ENCODE results near the gene ANKS3. TPM values are rescaled to one million over a fixed set of nuclear protein-coding genes. Genes with fewer than 3 reads are reported as not detected.

ANKS3 gene
- total RNA-seq, 1 experiment from 2014 or later, result 27.2 TPM

DNA sequence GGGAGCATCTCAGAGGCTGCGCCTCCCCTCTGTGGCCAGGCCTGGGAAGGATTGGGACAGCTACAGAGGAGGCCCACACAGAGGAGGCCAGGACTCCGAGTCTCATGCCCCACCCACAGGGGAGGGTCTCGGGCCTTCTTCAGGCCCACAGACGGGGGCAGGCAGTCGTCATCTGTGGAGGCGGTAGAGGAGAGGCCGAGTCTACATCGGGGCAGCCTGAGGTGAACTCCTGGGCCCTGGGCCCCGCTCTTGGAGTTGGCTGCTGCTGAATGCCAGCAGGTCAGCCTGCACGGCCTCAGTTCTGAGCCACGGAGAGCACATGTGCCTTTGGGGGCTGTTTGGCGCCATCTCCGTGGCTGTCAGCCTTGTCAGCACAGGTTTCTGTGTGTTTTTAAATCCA is 48.8 kb downstream of the ANKS3 start:
- no peak for DNase-seq (ENCODE audit: low spot score)

DNA sequence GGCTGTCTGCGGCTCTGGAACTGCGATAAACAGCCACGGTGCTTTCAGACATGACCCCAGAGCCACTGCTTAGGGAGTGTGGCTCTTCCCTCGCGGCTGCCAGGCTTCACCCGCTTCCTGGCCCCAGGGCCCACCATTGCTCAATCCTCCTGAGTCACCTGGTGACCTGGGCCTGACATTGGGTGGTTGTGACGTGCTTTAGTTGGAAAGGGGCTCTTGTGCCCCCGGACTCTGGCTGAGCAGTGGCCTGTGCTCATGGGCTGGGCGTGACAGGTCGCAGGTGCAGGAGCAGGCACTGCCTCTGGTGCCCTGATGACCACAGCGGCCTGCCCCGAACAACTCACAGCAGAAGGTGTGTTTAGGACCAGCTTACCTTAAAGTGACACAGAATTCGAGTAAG is 49.3 kb downstream of the ANKS3 start:
- DNase-seq (ENCODE audit: low spot score), result no peak

DNA sequence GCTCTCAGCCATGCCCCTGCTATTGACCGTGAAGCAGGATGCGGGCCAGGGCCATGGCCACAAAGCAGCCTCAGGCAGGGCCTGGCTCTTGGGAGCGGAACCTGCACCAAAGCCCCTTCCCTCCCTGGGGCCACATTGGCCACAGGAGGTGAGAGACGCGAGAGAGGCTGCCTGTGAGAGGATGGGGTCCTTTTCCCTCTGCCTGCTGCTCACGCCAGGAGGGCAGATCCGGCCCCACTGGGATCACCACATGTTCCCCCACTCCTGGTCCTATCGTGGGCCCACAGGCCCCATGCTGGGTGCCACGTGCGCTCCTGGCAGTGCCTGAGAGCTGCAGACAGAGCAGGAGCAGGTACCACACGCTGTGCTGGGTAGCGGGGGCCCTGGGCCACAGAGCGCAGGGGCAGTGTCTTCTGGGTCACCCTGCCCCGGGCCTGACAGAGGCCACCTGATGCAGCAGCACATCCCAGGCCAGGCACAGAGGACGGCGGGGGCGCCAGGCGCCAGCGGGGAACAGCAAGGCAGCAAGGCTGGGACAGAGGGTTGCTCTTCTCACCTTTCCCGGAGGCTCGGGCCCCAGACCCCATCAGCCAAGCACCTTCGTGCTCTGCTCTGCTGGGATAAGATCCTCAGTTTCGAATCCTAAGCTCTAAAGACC is 49.9 kb downstream of the ANKS3 start:
- DNase-seq (ENCODE audit: low spot score), result no peak

DNA sequence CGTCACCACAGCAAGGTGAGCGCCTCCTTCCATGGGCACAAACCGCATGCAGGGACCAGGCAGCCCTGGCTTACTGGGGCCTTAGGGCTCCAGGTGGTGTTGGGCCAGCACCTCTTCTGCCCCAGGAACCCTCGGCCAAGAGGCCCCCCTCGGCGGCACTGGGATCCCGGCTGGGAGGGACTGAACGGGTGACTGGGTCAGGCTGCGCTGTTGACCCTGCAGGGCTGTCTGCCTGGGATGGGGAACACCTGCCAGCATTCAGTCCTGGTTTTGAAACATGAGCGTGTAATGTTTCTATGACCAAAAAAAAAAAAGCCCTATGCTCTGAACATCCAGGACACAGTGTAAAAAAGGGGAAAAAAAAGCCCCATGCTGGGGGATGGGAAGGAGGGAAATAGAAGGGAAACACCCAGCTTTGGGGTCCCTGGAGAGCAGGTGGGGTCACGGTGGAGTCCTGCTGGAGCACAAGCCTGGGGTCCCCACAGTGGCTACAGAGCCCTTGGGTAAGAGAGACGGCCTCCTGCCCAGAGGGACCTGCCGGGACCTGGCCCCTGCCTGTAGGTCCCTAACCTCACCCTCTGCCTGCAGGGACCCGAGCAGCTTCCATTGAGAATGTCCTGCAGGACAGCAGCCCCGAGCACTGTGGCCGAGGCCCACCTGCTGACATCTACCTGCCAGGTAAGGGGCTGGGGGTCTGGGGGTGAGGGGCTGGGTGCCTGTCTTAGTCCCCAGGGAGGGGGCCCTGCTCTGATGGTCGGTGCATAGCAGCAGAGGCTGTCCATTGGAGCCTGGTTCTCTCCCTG is 50.6 kb downstream of the ANKS3 start:
- no peak for DNase-seq (ENCODE audit: low spot score)

DNA sequence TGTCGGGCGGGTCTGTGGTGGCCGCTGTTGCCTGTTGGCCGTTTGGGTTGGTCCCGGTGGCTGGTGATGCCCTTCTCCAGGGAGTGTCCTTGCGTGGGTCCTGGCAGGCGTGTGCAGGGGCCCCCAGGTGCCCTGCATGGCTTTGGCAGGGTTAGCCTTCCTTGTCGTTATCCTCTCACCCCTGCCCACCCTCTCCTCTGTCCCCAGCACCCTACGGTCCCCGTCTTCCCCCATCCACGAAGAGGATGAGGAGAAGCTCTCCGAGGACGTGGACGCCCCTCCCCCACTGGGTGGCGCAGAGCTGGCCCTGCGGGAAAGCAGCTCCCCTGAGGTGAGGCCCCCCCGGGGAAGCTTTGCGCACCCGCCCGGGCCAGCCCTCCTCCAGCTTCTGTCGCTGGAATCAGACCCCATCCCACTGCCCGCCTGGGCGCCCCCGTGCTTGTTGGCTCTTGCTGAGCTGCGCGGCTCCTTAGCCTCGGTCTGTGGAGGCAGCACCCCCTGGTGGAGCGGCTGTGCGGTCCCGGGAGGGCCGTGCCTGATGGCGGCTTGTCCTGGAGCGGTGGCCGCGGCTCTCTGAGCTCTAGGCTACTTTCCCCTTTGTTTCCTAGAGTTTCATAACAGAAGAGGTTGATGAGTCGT is 51.3 kb downstream of the ANKS3 start:
- DNase-seq (ENCODE audit: low spot score), result peak; percentile 25

DNA sequence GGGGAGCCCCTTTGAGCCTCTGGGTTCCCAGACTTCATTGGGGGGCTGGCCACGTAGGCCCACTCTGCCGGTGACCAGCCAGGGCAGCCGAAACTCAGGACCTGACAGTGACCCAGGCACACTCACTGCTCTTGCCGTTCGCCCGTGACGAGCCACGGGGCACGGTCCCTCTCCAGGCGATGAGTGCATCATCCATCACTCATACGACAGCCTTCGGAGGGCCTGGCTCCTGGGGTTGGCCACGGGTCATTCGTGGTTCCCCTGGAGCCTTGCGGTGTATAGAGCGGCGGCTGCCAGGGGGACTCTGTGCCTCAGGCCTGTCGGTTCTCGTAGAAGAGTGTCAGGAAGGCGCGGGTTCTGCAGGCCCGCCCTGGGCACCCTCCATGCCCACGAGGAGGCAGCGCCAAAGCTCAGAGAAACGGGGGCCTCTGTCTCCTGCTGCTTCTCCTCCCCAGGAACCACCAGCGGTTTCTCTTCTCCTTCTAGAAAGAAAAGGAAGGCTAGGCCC is 51.9 kb downstream of the ANKS3 start:
- DNase-seq (ENCODE audit: low spot score), result no peak

DNA sequence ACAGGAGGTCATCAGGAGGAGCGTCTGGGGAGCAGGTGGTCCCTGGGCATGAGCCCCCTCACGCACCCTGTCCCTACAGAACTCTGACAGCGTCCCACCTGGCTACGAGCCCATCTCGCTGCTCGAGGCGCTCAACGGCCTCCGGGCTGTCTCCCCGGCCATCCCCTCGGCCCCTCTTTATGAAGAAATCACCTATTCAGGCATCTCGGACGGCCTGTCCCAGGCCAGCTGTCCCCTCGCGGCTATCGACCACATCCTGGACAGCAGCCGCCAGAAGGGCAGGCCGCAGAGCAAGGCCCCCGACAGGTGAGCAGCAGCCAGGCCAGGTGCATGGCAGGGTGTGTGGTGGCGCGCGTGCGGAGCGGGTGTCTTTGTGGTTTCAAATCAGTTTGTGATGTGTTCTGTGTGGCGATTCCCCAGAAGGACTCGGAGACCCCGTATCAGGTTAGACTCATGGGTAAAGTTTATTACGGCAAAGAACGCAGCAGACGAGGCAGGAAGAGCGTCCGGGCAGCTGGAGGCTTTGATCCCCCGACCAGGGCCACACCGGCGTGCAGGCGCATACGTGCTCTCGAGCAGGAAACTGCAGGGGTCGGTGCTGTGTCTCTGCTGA is 52.5 kb downstream of the ANKS3 start:
- DNase-seq (ENCODE audit: low spot score), result no peak

DNA sequence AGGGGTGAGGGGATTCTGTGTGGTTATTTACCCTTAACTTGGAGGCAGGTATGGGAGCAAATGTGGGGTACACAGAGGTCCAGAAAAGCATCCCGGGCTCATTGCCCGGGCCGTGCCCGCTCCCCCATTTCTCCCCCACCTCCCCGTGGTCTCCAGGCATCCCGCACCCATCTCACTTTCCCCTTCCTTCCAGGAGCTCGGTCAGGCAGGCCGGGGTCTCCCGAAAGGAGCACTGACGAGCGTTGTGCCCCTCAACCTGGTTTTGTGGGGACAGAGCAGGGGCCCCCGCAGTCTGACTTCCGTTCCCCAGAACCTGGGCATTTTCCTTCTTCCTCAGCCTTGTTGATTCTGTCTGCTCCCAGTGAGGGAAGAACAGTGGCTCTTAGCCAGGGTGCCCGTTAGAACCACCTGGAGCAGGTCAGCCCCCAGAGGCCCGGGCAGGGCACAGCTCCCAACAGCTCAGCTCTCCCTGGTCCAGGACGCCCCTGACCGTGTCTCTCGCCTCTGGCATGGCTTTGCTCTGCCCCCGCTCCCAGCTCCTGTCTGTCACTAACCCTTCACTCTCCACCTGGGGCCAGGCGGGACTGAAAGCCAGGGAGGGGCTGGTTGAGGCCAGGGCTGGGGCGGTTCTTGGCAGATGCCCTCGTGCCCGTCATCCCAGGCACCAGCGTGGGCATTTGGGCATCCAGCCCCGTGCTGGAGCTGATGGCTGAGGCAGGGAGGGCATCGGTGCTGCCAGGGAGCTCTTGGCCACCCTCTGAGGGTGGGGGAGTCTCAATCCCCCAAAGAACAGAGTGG is 53.2 kb downstream of the ANKS3 start:
- DNase-seq (ENCODE audit: low spot score), result peak; percentile 36

DNA sequence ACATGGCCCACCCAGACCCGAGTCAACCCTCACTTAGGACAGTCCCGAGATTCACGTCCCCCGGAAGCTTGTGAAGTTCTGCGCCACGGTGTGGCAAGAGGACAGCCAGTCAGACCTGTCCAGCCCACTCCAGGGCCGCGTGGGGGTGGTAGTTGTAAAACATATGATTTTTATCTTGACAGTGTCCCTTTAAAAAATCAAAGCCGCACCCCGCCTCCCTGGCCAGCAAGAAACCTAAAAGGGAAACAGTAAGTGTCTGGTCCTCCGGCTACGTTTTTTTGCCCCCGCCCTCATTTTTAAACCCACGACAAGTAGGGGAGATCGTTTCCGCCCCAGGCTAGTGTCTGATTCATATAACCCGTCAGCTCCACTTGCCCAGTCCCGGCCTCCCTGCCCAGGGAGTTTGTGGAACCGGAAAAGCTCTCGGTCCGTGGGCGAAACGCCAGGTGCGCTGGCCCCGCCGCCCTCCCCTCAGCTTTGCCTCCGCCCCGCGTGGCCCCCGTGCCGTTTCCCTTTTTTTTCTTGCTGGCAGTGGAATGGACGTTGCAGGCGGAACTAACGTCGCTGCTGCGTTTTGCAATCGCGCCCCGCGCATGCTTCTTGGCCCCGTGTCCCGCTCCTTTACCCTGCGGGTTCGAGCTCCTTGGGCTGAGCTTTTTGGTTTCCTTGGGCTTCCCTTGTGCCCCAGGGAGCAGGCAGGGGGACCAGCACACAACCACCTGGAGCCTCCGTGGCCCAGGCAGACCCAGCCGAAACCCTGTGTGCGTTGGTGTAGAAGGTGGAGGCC is 54.0 kb downstream of the ANKS3 start:
- peak; percentile 75 for DNase-seq (ENCODE audit: low spot score)

DNA sequence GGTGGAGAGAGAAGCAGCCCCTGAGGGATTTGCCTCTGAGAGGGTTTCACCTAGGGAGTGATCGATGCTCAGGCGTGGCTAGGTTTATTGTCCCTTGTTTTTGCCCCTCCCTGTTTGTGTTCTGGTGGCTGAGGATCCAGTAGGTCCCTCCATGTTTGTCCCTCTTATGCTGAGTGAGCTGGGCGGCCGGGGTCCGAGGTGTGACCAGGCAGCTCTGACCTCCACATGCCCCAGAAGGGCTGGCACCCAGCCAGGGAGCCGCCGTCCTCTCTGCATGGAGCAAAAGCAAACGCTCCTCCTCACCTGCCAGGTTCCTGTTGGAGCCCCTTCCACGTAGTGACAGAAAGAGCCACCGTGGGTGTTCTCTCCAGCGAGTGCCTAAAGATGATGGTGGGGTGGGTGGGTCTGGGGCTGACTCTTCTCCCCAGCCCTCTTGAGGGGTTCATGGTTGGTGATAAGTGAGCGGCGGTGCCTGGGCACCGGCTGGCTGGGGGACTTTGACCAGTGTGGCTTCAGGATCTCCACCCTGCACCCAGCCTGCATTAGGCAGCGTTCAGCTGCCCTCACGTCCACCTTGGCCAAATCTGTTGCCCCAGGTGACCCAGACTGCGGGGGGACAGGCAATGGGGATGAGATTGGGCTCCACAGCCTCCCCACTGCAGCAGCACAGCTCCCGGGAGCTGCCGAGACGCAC is 54.8 kb downstream of the ANKS3 start:
- DNase-seq (ENCODE audit: low spot score), result peak; percentile 58

DNA sequence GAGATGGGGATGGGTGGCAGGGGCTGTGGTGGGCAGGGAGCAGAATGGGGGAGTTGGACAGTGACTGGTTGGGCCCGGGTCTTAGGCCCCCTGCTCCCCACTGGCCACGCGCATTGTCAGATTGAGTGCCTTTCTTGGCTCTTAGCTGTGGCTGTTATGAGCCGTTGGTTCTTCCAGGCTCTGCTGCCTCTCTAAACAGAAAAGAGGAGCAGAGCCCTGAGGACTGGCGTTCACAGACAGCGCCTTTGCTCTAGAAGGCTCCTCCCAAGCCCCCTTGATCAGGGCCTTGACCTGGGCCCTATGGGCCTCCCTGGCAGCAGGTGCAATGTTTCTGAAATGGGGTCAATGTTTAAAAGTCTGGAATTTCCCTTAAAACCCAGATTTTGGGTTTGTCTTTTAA is 55.5 kb downstream of the ANKS3 start:
- no peak for DNase-seq (ENCODE audit: low spot score)

DNA sequence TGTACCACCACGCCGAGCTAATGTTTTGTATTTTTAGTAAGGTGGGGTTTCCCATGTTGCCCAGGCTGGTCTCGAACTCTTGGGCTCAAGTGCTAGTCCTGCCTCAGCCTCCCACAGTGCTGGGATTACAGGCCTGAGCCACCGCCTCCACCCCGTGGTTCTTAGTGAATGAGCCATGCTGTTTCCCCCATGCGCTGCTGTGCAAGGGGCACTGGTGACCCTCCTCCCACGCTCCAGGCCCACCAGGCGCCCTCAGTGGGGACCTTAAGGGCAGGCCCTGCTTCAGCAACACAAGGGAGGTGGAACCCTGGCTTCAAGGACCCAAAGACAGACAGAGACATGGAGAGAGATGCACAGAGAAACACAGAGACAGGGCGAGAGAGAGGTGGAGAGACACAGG is 56.1 kb downstream of the ANKS3 start:
- DNase-seq (ENCODE audit: low spot score), result no peak

DNA sequence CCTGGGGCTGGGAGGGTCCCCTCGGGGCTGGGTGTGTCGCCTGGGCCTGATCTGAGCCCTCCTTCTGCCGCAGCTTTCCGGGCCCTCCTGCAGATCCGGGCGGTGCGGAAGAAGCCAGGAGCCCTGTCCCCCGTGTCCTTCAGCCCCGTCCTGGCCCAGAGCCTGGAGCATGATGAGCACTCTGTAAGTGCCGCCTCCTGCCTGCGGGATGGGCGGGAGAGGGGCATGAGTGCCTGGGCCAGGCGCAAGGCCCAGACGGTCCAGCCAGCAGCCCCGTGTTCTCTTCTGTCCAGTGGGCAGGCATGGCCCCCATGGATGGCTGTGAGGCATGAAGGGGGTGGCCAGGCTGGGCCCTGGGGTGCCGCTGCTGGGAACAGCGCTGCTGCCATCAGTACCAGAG is 56.7 kb downstream of the ANKS3 start:
- DNase-seq (ENCODE audit: low spot score), result no peak

DNA sequence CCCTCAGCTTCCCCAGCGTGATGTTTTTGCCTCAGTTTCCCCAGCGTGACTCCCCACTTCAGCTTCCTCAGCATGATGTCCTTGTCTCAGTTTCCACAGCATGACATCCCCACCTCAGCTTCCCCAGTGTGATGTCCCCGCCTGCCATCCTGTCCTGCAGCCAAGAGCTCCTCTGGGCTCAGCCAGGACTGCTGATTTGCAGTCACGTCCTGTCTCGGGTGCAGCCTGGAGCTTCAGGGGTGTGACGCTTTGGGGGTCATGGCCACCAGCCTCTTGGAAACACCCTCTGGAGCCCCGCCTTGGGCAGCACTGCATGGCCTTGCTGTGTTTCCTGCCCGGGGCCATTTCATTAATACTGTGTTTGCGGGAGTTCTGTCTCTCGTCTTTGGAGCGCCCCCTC is 57.2 kb downstream of the ANKS3 start:
- DNase-seq (ENCODE audit: low spot score), result no peak

DNA sequence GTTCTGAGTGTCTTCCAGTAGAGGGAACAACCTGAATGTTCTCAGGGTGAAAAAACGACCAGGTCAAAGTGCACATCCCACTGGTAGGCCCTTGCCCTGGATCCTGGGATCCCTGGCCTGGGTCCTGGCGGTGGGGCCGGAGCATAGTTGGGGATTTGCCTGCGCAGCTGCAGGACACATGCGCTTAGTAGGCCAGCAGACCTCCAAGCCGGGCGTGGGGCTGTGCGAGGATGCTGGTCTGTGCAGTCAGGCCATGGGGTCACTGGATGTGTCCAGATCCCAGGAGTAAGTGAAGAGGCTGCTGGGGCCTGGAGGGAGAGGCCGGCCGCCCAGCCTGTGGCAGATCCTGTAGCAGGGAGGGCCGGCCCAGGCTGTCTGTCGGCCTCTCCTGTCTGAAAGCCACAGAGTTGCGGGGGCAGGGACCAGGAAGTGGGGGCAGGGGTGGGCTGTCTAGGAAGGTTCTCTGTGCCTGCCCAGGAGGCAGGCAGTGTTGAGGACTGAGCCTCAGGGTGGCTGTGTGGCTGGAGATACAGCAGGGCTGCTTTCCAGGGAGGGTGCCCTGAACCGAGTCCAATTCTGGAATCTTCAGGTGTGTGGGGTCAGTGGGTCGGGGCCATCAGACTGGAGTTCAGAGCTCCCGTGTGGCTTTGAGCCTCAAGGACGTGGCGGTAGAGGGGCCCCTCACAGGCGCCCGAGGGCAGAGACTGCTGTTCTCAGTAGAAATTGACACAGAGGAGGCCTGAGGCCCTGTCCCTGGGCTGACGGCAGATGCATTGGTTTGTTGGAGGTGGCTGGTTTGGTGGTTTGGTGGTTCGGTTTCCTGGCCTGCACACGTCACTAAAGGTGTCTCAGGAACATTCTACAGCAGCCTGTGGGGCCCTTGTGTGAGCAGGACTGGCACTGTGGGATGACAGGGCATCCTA is 57.9 kb downstream of the ANKS3 start:
- no peak for DNase-seq (ENCODE audit: low spot score)

DNA sequence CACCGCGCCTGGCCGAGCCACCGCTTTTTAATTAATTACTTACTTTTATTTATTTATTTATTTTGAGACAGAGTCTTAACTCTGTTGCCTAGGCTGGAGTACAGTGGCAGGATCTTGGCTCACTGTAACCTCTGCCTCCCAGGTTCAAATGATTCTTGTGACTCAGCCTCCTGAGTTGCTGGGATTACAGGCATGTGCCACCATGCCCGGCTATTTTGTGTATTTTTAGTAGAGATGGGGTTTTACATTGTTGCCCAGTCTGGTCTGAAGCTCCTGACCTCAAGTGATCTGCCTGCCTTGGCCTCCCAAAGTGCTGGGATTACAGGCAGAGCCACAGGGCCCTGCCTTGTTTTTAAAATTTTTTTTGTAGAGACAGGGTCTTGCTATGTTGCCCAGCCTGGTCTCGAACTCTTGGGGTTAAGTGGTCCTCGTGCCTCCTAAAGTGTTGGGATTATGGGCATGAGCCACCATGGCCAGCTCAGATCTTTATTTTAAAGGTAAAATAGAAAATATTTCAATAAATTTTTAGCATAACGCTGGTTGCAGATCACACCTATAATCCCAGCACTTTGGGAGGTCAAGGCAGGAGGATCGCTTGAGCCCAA is 59.0 kb downstream of the ANKS3 start:
- no peak for DNase-seq (ENCODE audit: low spot score)

DNA sequence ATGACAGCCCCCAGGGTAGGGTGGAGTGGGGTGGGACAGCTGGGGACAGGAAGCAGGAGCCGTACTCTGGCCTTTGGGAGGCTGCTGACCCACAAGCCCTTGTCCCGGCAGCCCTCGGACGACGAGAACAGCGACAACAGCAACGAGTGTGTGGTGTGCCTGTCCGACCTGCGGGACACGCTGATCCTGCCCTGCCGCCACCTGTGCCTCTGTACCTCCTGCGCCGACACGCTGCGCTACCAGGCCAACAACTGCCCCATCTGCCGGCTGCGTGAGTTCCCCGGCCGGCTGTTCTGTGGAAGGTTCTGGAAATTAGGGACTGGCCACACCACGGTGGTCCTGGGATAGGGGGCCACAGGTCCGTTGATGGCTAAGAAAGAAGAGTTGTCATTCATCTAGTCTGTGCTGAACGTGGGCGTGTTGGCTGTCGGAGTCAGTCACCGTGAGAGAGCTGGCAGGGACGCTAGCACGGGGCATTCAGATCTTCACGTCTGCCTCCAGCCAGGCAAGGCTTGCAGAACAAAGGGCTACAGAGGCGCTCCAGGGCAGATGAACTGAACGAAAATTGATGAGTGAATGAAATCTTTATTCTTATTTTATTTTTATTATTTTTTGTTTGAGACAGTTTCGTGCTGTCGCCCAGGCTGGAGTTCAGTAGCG is 60.6 kb downstream of the ANKS3 start:
- no peak for DNase-seq (ENCODE audit: low spot score)
